GM10248 (cell line): ENCODE results near the gene PAGE2.

Experiments
- CTCF ChIA-PET: fragments of 300-600 bp; sonication (Branson Sonifier 250); formaldehyde crosslinking; extraction: SDS; loops from one replicate; lab custom pipeline; 2021; ENCODE audit warnings: antibody characterized with exemption; lab: Yijun Ruan, JAX
- POLR2A ChIA-PET: fragments of 350-650 bp; sonication (Branson Sonifier 250); formaldehyde crosslinking; extraction: SDS; loops from one replicate; lab custom pipeline; 2020; ENCODE audit warnings: antibody characterized with exemption; lab: Yijun Ruan, JAX
- DNase-seq: peaks from one replicate; pipeline ENCODE4 v3.0.0; 2012; ENCODE audit errors: extremely low spot score
- CTCF ChIP-seq: IDR thresholded peaks from 2 replicates; pipeline ENCODE4 v1.5.1; 2012; ENCODE audit warnings: mild to moderate bottlenecking, low read depth; ENCODE audit errors: extremely low read depth, missing control alignments, control extremely low read depth

The PAGE2 gene

GRCh38 chrX:55120761-55121358 lies 32.0 kb downstream of the PAGE2 start:
- ChIA-PET POLR2A (no interaction called here), CTCF (no interaction called here)
- no peak for TF ChIP-seq CTCF
- DNase-seq, result no peak

- ChIA-PET CTCF (no interaction called here), POLR2A (no interaction called here)
- TF ChIP-seq CTCF, result no peak
- no peak for DNase-seq
Measured at GRCh38 chrX:55123900-55124299, 35.1 kb downstream of the PAGE2 start.

GRCh38 chrX:55127692-55128091 lies 38.9 kb downstream of the PAGE2 start:
- ChIA-PET POLR2A (no interaction called here), CTCF (no interaction called here)
- TF ChIP-seq CTCF, result no peak
- no peak for DNase-seq

- ChIA-PET POLR2A (no interaction called here), CTCF (no interaction called here)
- no peak for DNase-seq
- no peak for TF ChIP-seq CTCF
Measured at GRCh38 chrX:55129361-55129760, 40.5 kb downstream of the PAGE2 start.

- DNase-seq, result no peak
- POLR2A ChIA-PET, result no interaction called here
- CTCF ChIA-PET, result no interaction called here
- no peak for TF ChIP-seq CTCF
Measured at GRCh38 chrX:55130481-55130880, 41.7 kb downstream of the PAGE2 start.

- no peak for DNase-seq
Measured at GRCh38 chrX:55132416-55132815, 43.6 kb downstream of the PAGE2 start.

More at GRCh38 chrX:55132416-55132815, 43.6 kb downstream of the PAGE2 start:
- no peak for TF ChIP-seq CTCF
- ChIA-PET CTCF (interaction anchor here (1.5 kb wide), 1 partner anchor 13 kb away, joined by 3 read pairs; no protein-coding TSS in a partner anchor), POLR2A (no interaction called here)
